Immature natural killer cell (primary cell): ENCODE measurements around the gene DKK2. TPM values are rescaled to one million over a fixed set of nuclear protein-coding genes. Genes with fewer than 3 reads are reported as not detected.

Source experiments
- DNase-seq, 3 donors: peaks; one replicate each; pipeline ENCODE4 v3.0.0; 2022; ENCODE audit warnings: mixed read lengths in 1 of 3
- H3K27ac Mint-ChIP-seq, 6 donors: one replicate each; pipeline ENCODE4 v1.8.0; 2020; ENCODE audit warnings: mixed read lengths in 6 of 6, mild to moderate bottlenecking in 5 of 6, inconsistent platforms in 4 of 6, moderate library complexity in 3 of 6
- H3K27me3 Mint-ChIP-seq, 3 donors: one replicate each; pipeline ENCODE4 v1.8.0; 2020 to 2021; ENCODE audit warnings: low read depth in 3 of 3, mild to moderate bottlenecking in 3 of 3, mixed read lengths in 3 of 3, moderate library complexity in 3 of 3, inconsistent platforms in 1 of 3
- H3K36me3 Mint-ChIP-seq, 3 donors: one replicate each; pipeline ENCODE4 v1.8.0; 2020; ENCODE audit warnings: mixed read lengths in 3 of 3, inconsistent platforms in 2 of 3, mild to moderate bottlenecking in 2 of 3
- H3K4me1 Mint-ChIP-seq, 2 donors: one replicate each; pipeline ENCODE4 v1.8.0; 2020; ENCODE audit warnings: inconsistent platforms in 2 of 2, mild to moderate bottlenecking in 2 of 2, mixed read lengths in 2 of 2, moderate library complexity in 1 of 2
- H3K4me3 Mint-ChIP-seq, 5 donors: one replicate each; pipeline ENCODE4 v1.8.0; 2020; ENCODE audit warnings: mild to moderate bottlenecking in 5 of 5, mixed read lengths in 5 of 5, inconsistent platforms in 3 of 5, moderate library complexity in 3 of 5
- H3K9me3 Mint-ChIP-seq, 6 donors: one replicate each; pipeline ENCODE4 v1.8.0; 2020; ENCODE audit warnings: mild to moderate bottlenecking in 6 of 6, mixed read lengths in 6 of 6, inconsistent platforms in 4 of 6, moderate library complexity in 3 of 6
- polyA plus RNA-seq, 3 donors: library from polyadenylated mRNA; unstranded; fragments of 300-500 nt; fragmentation: Illumina TruSeq; gene quantifications; one replicate each; pipeline ENCODE4 v1.2.3, GENCODE V29; 2021

The DKK2 gene
- polyA plus RNA-seq, 3 donors from 2014 or later, result not detected

DNA sequence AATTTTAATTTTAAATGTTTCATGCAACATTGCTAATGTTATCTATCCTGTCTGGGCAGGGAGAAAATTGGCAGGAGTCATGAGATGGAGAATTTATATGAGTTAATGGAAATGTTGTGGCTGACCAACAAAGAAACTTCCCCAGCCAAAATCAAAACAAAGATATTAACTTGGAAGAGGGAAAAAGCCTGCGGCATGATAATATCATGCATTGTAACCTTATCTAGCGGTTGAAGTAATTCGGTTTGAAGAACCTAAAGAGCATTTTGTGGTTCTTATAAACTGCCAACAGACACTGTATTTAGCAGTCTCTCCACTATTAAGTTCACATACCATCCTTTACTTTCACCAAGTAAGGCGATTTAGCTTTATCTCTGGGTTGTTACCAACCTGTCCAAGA lies 42.3 kb downstream of the DKK2 start:
- Mint-ChIP-seq H3K4me3 (no peak overlapping the region), H3K9me3 (peaks cover 0 to 12% (median 2%) of the 10 kb centered on the region in 6 donors), H3K36me3 (no peaks in the 10 kb centered on the region), H3K4me1 (no peaks in the 10 kb centered on the region), H3K27ac (no peak overlapping the region), H3K27me3 (peaks cover 0 to 1% (median 0%) of the 10 kb centered on the region in 3 donors)
- no peak for DNase-seq

DNA sequence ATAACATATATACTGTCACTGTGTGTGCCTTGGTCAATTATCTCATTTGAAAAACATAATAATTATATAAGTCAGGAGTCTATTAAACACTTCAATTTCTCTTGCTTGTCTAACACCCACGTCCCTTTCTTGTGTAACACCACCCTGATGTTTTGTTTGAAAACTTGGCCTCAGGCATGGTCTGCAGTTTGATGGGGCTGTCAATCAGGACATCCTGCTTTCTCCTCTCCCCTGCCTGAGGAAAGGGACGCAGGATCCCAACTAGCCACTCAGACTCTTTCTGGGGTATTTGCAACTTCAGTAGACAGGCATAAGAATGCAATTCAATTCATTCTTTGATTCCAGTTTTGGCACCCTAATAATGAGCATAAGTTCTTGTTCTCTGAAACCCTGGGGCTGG lies 48.8 kb downstream of the DKK2 start:
- no peaks in the 10 kb centered on the region for H3K36me3 Mint-ChIP-seq
- peaks cover 0 to 11% (median 4%) of the 10 kb centered on the region in 6 donors for H3K9me3 Mint-ChIP-seq
- H3K27me3 Mint-ChIP-seq, result peaks cover 0 to 4% (median 0%) of the 10 kb centered on the region in 3 donors
- no peaks in the 10 kb centered on the region for H3K4me1 Mint-ChIP-seq
- no peak overlapping the region for H3K4me3 Mint-ChIP-seq
- H3K27ac Mint-ChIP-seq, result no peak overlapping the region
- no peak for DNase-seq

DNA sequence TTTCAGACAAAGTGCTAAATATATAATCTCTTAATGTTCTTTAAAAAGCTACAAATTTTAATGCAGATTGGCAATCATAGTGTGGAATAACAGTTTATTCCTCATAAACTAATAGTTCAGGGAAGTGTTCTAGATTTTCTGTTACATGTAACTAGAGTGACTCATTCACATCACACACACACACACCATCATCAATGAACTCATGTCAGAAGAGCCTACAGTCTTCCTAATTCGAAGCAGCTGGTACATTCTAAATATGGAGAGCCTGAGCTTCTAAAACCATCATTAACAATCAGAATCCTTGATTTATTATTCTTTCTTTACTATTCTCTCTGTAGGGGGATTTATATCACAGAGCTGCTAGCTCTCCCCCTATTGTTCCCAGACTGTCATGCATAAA lies 49.6 kb downstream of the DKK2 start:
- DNase-seq, result no peak
- no peaks in the 10 kb centered on the region for H3K36me3 Mint-ChIP-seq
- peaks cover 0 to 11% (median 4%) of the 10 kb centered on the region in 6 donors for H3K9me3 Mint-ChIP-seq
- no peak overlapping the region for H3K27ac Mint-ChIP-seq
- peaks cover 0 to 4% (median 0%) of the 10 kb centered on the region in 3 donors for H3K27me3 Mint-ChIP-seq
- no peak overlapping the region for H3K4me3 Mint-ChIP-seq
- H3K4me1 Mint-ChIP-seq, result no peaks in the 10 kb centered on the region

DNA sequence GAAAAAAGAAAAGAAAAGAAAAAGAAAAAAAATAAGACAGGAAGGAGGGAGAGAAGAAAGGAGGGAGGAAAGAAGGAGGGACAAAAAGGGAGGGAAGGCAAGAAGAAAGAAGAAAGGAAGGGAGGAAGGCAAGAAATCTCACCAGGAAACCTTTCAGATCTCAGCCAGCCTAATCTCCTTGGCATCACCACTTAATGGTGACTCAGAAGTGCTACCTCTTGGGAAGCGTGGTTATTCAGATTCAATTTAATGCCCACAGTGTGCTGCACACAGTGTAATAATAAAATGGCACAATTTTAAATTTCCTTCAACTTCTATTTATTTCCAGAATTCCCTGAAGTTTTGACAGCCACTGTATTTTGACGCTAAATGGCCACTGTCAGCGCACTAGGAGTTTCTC lies 50.3 kb downstream of the DKK2 start:
- Mint-ChIP-seq H3K27ac (no peak overlapping the region), H3K4me1 (no peaks in the 10 kb centered on the region), H3K4me3 (no peak overlapping the region), H3K36me3 (no peaks in the 10 kb centered on the region), H3K9me3 (peaks cover 0 to 7% (median 4%) of the 10 kb centered on the region in 6 donors), H3K27me3 (peaks cover 0 to 4% (median 0%) of the 10 kb centered on the region in 3 donors)
- DNase-seq, result no peak

DNA sequence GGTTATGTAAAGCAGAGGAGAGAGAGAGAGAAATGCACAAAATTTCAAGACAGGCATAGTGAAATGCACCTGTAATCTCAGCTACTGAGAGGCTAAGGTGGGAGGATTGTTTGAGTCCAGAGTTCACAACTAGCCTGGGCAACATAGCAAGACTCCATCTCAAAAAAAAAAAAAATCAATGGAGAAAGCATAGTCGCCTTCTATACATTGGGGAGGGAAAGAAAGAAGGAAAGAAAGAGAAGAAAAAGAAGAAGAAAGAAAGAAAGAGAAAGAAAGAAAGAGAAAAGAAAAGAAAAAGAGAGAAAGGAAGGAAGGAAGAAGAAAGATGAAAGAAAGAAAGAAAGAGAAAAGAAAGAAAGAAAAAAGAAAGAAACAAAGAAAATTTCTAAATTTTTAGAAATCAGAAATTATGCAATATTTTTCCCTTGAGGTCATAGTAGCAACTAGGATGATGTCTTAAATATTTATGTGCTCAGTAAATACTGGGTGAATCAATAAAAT lies 53.4 kb downstream of the DKK2 start:
- no peak overlapping the region for H3K27ac Mint-ChIP-seq
- no peak for DNase-seq
- no peaks in the 10 kb centered on the region for H3K36me3 Mint-ChIP-seq
- no peak overlapping the region for H3K4me3 Mint-ChIP-seq
- peaks cover 0 to 3% (median 0%) of the 10 kb centered on the region in 3 donors for H3K27me3 Mint-ChIP-seq
- H3K4me1 Mint-ChIP-seq, result no peaks in the 10 kb centered on the region
- H3K9me3 Mint-ChIP-seq, result peaks cover 3 to 9% (median 6%) of the 10 kb centered on the region in 6 donors

DNA sequence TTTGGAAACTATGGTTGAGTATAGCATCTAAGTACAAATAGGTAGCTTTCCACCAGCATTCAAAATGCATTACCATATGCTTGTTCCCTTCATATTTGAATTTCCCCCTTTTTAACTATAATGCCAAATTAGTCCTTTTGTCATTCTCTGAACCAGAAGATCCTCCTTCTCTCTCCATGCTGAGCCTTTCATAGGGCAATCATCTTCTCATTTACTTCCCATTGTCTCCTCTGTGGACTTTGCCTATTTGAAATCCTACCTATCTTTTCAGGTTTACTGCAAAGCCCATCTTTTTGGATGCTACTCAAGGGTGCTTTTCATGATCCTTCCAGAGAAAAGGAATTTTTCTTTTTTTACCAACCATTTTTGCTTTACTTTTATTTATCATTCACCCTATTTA lies 54.7 kb downstream of the DKK2 start:
- Mint-ChIP-seq H3K4me3 (no peak overlapping the region), H3K36me3 (no peaks in the 10 kb centered on the region), H3K9me3 (peaks cover 6 to 16% (median 10%) of the 10 kb centered on the region in 6 donors), H3K27ac (no peak overlapping the region), H3K27me3 (peaks cover 0 to 4% (median 0%) of the 10 kb centered on the region in 3 donors), H3K4me1 (no peaks in the 10 kb centered on the region)
- no peak for DNase-seq

DNA sequence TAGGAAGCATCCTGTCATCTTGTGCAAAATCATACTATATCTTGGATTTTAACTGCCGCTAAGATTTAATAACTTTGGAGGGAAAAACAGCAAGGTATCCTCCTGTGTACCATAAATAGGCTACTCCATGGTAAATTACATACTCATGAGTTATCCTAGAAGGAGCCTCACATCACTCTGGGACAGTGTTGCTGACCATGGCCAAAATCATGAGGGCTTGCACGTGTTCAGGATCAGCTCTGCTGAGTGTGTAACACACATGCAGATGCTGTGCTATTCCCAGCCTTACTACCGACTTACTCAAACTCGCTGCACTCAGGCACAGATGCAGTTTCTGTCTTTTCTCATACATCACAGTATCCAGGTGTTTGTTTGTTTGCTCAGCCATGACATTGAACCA lies 56.6 kb downstream of the DKK2 start:
- peaks cover 0 to 4% (median 2%) of the 10 kb centered on the region in 3 donors for H3K27me3 Mint-ChIP-seq
- no peak overlapping the region for H3K27ac Mint-ChIP-seq
- H3K36me3 Mint-ChIP-seq, result no peaks in the 10 kb centered on the region
- DNase-seq, result no peak
- no peak overlapping the region for H3K4me3 Mint-ChIP-seq
- peaks cover 9 to 33% (median 19%) of the 10 kb centered on the region in 6 donors for H3K9me3 Mint-ChIP-seq
- no peaks in the 10 kb centered on the region for H3K4me1 Mint-ChIP-seq

DNA sequence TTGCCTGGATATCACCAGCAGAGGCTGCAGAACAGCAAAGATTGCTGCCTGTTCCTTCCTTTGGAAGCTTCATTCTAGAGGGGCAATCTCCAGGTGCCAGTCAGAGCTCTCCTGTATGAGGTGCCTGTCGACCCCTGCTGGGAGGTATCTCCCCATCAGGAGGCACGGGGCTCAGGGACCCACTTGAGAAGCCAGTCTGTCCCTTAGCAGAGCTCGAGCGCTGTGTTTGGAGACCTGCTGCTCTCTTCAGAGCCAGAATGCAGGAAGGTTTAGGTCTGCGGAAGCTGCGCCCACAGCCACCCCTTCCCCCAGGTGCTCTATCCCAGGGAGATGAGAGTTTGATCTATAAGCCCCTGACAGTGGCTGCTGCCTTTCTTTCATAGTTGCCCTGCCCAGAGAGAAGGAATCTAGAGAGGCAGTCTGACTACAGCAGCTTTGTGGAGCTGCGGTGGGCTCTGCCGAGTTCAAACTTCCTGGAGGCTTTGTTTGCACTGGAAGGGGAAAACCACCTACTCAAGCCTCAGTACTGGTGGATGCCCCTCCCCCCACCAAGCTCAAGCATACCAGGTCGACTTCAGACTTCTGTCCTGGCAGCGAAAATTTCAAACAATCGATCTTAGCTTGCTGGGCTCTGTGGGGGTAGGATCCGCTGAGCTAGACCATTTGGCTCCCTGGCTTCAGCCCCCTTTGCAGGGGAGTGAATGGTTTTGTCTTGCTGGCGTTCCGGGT lies 57.9 kb downstream of the DKK2 start:
- peaks cover 0 to 4% (median 2%) of the 10 kb centered on the region in 3 donors for H3K27me3 Mint-ChIP-seq
- H3K4me1 Mint-ChIP-seq, result no peaks in the 10 kb centered on the region
- no peak overlapping the region for H3K27ac Mint-ChIP-seq
- DNase-seq, result no peak
- H3K9me3 Mint-ChIP-seq, result peaks cover 6 to 37% (median 23%) of the 10 kb centered on the region in 6 donors
- H3K36me3 Mint-ChIP-seq, result no peaks in the 10 kb centered on the region
- H3K4me3 Mint-ChIP-seq, result no peak overlapping the region

DNA sequence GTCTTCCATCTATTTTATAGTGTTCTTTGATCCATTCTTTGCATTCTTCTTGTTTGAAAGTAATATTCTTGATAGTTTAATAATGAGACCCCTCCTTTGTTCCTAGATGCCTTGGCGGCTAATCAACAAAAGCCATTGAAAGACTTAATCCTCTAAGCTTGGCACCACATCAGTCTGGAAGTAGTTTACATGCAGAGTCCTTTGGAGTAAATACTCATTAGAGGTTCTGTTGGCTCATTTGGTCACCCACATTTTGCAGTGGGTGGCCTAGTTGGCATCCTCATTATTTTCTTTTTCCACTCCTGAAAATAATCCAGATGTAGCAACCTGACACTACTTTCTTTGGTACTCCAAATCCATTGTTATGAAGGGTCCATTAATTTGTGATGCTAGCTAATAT lies 64.5 kb downstream of the DKK2 start:
- Mint-ChIP-seq H3K9me3 (peaks cover 4 to 40% (median 19%) of the 10 kb centered on the region in 6 donors), H3K27ac (no peak overlapping the region), H3K36me3 (no peaks in the 10 kb centered on the region), H3K4me1 (no peaks in the 10 kb centered on the region), H3K4me3 (no peak overlapping the region), H3K27me3 (peaks cover 0 to 2% (median 2%) of the 10 kb centered on the region in 3 donors)
- DNase-seq, result no peak

DNA sequence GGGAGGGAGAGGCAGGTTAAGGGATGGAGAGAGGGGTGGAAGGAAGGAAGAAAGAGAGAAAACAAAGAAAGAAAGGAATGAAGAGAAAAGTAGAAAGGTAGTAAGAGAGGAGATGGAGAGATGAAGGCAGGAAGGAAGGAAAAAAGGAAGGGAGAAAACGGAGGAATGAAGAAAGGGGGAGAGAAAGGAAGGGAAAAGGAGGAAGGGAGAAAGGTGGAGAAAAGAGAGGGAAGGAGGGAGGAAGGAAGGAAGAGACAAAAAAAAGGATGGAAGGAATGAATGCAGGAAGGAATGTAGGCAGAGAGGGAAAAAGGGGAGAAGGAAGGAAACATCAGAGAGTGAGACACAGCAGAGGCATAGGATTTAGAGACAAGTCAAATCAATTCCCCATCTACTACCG lies 68.2 kb downstream of the DKK2 start:
- H3K27me3 Mint-ChIP-seq, result peaks cover 0 to 2% (median 0%) of the 10 kb centered on the region in 3 donors
- H3K4me3 Mint-ChIP-seq, result no peak overlapping the region
- H3K9me3 Mint-ChIP-seq, result peaks cover 0 to 18% (median 9%) of the 10 kb centered on the region in 6 donors
- no peak for DNase-seq
- no peaks in the 10 kb centered on the region for H3K4me1 Mint-ChIP-seq
- no peaks in the 10 kb centered on the region for H3K36me3 Mint-ChIP-seq
- H3K27ac Mint-ChIP-seq, result no peak overlapping the region

DNA sequence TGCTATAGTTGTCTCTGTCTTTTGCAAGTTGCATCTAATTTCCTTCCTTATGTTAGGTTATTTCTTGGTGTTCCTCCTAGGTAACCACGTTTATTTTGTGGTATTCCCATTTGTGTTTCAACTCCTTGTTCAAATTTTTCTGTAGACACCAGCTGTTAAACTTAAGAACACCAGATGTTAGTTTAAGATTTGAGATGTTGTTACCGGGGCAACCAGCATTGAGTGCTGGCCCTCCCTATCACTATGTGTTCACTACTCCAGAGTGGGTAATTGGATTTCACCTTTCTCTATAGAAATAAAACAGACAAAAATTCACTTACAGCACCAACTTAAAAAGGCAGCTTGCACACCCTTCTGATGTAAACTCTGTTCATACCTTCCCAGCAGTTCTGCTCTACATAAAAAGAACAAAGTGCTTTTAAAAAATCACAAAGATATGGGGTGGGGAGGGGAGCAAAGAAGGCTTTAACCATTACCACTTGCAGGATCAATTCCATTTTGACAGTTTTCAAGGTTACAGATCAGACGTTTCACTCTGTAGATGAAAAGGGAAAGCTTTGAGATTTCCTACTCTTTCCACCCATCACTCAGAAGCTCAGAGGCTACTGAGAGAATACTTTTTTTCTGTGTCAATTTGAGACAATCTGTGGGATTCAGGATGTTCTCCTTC lies 82.9 kb downstream of the DKK2 start:
- Mint-ChIP-seq H3K4me1 (no peaks in the 10 kb centered on the region), H3K36me3 (no peaks in the 10 kb centered on the region), H3K4me3 (no peak overlapping the region)

DNA sequence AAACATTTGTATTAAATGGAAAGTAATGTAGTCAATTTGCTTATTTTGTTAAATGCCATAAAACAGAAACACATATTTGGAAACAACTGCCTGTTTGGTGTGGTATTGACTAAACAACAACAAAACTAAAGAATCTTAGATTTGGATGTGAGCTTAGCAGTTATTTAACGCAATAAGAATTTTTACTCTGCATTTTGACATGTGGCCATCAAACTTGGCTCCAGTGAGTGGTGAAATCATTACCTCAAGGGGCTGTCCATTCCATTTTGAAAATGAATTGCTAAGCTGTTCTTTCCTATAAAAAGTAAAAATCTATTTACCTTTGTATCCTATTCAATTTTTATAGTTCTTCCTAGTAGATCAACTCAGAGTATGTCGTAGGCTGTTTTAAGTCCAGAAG lies 84.2 kb downstream of the DKK2 start:
- Mint-ChIP-seq H3K36me3 (no peaks in the 10 kb centered on the region), H3K27me3 (peaks cover 0 to 2% (median 0%) of the 10 kb centered on the region in 3 donors), H3K4me1 (no peaks in the 10 kb centered on the region), H3K9me3 (peaks cover 2 to 12% (median 7%) of the 10 kb centered on the region in 6 donors), H3K4me3 (no peak overlapping the region), H3K27ac (no peak overlapping the region)
- no peak for DNase-seq

More for the DNA sequence above, 82.9 kb downstream of the DKK2 start:
- Mint-ChIP-seq H3K9me3 (peaks cover 2 to 12% (median 7%) of the 10 kb centered on the region in 6 donors), H3K27ac (no peak overlapping the region), H3K27me3 (no peaks in the 10 kb centered on the region)
- DNase-seq, result no peak

DNA sequence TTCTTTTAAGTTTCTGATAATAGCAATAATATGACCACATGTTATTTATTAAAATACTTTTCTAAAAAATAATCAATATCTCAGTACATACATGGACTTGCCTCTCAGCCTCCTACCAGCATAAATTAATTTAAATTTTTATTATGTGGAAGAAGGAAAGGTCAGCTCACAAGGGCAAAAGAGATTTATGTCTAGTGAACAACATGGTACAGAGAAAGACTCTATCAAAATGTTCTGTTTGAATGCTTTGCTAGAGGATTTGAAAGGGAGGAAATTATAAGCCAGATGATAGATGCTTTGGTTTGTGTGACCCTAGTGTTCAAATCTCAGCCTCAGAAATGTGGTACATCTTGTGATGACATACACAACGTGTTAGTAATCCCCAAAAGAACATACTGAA lies 94.3 kb downstream of the DKK2 start:
- DNase-seq, result no peak
- Mint-ChIP-seq H3K27ac (no peak overlapping the region), H3K36me3 (no peaks in the 10 kb centered on the region), H3K4me3 (no peak overlapping the region), H3K9me3 (peaks cover 0 to 12% (median 1%) of the 10 kb centered on the region in 6 donors), H3K27me3 (peaks cover 0 to 2% (median 0%) of the 10 kb centered on the region in 3 donors), H3K4me1 (no peaks in the 10 kb centered on the region)

DNA sequence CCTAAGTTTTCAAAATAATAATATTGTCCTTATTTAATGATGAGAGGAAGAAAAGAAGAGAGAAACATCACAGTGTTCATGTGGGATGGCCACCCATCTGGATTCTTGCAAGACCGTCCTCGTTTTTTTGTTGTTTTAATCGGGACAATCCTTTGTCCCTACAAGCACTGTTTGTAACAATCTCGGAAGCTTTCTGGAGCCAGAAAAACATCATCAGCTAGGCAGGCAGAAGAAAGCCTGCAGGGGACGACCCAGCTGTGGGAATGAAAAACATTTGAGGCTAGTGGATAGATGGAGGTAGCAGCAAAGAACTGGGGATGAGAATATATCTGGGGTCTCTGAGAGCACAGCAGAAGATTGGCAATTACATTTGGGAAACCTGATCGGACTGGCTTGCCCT lies 105.6 kb downstream of the DKK2 start:
- H3K9me3 Mint-ChIP-seq, result peaks cover 0 to 14% (median 6%) of the 10 kb centered on the region in 6 donors
- no peaks in the 10 kb centered on the region for H3K4me1 Mint-ChIP-seq
- peaks cover 0 to 2% (median 0%) of the 10 kb centered on the region in 3 donors for H3K27me3 Mint-ChIP-seq
- H3K36me3 Mint-ChIP-seq, result peaks cover 0 to 3% (median 0%) of the 10 kb centered on the region in 3 donors
- no peak overlapping the region for H3K27ac Mint-ChIP-seq
- no peak for DNase-seq
- no peak overlapping the region for H3K4me3 Mint-ChIP-seq
